Measurements from ENCODE around the gene ZMYND8.

The ZMYND8 gene

DNA sequence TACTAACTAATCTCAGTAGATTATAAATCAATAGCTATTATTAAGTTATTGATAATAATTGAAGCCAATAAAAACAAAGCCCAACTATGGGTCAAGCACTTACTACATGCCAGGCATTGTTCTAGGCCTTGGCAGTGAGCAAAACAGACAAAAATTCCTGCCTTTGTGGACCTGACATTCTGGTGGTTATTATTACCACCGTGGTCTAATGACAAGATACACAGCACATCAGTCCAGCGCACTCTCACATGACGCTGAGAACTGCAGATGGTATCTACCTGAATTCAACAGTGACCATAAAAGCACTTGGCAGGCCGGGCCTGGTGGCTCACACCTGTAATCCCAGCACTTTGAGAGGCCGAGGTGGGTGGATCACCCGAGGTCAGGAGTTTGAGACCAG lies 121.4 kb downstream of the ZMYND8 start:
- H3K4me1 ChIP-seq (ENCODE audit: control insufficient read depth, insufficient read depth, low read length), result no peaks in the 10 kb centered on the region
- no peak overlapping the region for H3K4me3 ChIP-seq (ENCODE audit: low read depth, low read length)
- ChIA-PET POLR2A (no interaction called here), CTCF (interaction anchor here (0.6 to 3.3 kb wide), 2 partner anchors 149 to 216 kb away, joined by 3 to 13 read pairs; no protein-coding TSS in a partner anchor)
- no peaks in the 10 kb centered on the region for H3K9me3 ChIP-seq (ENCODE audit: control insufficient read depth, insufficient read depth, low read depth, low read length)
- H3K36me3 ChIP-seq (ENCODE audit: control insufficient read depth in 2 of 2, insufficient read depth in 1 of 2, low read length in 2 of 2), result peaks cover 8 to 68% of the 10 kb centered on the region in 2 experiments
- TF ChIP-seq ZNF2 (tag by site-specific recombination; IDR thresholded peaks at IDR 0.05) (no peak), ZNF544 (tag by site-specific recombination; IDR thresholded peaks at IDR 0.05) (no peak), ZNF394 (tag by site-specific recombination; IDR thresholded peaks at IDR 0.05; ENCODE audit: borderline replicate concordance) (no peak), ZNF366 (tag by site-specific recombination; conservative IDR thresholded peaks at IDR 0.05) (no peak), ZNF266 (tag by site-specific recombination; IDR thresholded peaks at IDR 0.05; ENCODE audit: low read depth) (no peak), OVOL3 (tag by site-specific recombination; IDR thresholded peaks at IDR 0.05) (no peak), ZFP41 (tag by site-specific recombination; IDR thresholded peaks at IDR 0.05; ENCODE audit: borderline replicate concordance) (no peak)
- TF ChIP-seq, protein P1, sequence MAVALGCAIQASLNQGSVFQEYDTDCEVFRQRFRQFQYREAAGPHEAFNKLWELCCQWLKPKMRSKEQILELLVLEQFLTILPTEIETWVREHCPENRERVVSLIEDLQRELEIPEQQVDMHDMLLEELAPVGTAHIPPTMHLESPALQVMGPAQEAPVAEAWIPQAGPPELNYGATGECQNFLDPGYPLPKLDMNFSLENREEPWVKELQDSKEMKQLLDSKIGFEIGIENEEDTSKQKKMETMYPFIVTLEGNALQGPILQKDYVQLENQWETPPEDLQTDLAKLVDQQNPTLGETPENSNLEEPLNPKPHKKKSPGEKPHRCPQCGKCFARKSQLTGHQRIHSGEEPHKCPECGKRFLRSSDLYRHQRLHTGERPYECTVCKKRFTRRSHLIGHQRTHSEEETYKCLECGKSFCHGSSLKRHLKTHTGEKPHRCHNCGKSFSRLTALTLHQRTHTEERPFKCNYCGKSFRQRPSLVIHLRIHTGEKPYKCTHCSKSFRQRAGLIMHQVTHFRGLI (tag by site-specific recombination; IDR thresholded peaks at IDR 0.05), result no peak
- TF ChIP-seq, protein P2, sequence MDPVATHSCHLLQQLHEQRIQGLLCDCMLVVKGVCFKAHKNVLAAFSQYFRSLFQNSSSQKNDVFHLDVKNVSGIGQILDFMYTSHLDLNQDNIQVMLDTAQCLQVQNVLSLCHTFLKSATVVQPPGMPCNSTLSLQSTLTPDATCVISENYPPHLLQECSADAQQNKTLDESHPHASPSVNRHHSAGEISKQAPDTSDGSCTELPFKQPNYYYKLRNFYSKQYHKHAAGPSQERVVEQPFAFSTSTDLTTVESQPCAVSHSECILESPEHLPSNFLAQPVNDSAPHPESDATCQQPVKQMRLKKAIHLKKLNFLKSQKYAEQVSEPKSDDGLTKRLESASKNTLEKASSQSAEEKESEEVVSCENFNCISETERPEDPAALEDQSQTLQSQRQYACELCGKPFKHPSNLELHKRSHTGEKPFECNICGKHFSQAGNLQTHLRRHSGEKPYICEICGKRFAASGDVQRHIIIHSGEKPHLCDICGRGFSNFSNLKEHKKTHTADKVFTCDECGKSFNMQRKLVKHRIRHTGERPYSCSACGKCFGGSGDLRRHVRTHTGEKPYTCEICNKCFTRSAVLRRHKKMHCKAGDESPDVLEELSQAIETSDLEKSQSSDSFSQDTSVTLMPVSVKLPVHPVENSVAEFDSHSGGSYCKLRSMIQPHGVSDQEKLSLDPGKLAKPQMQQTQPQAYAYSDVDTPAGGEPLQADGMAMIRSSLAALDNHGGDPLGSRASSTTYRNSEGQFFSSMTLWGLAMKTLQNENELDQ (tag by site-specific recombination; IDR thresholded peaks at IDR 0.05; ENCODE audit: low read depth), result no peak
- no peak overlapping the region for H3K27ac ChIP-seq (ENCODE audit: extremely low read depth, low read depth, low read length)

DNA sequence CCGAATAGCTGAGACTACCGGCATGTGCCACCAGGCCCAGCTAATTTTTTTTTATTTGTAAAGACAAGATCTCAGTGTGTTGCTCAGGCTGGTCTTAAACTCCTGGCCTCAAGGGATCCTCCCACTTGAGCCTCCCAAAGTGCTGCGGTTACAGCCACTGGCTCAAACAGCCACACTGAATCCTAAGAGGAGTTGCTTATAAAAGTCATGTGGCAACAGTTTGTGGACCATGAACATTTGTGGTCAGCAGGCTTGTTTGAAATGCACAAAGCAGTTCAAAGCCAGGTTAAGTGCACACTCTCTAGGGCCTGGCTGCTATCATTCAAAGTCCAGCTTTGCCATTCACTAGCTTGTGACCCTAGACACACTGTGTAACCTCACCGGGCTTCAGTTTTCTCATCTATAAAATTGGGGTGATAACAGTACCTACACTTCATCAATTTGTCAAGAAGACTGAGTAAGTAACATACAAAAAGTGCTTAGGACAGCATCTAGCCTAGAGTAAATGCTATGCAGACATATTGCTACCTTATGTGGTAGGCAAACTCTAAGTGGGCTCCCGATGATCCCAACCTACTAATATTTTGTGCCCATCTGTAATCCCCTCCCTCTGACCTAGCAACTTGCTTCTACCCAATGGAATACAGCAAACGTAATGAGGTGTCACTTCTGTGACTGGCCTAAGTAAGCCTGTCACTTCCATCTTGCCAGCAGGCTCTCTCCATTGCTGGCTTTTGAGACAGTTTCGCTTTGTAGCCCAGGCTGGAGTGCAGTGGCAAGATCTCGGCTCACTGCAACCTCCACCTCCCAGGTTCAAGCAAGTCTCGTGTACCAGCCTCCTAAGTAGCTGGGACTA lies 122.9 kb downstream of the ZMYND8 start:
- no peak for TF ChIP-seq ZNF548 (tag by site-specific recombination; IDR thresholded peaks at IDR 0.05)
- no peak for TF ChIP-seq ZNF335 (tag by site-specific recombination; conservative IDR thresholded peaks at IDR 0.05)
- no peak for TF ChIP-seq ZNF501 (tag by site-specific recombination; IDR thresholded peaks at IDR 0.05)
- TF ChIP-seq, protein P3, sequence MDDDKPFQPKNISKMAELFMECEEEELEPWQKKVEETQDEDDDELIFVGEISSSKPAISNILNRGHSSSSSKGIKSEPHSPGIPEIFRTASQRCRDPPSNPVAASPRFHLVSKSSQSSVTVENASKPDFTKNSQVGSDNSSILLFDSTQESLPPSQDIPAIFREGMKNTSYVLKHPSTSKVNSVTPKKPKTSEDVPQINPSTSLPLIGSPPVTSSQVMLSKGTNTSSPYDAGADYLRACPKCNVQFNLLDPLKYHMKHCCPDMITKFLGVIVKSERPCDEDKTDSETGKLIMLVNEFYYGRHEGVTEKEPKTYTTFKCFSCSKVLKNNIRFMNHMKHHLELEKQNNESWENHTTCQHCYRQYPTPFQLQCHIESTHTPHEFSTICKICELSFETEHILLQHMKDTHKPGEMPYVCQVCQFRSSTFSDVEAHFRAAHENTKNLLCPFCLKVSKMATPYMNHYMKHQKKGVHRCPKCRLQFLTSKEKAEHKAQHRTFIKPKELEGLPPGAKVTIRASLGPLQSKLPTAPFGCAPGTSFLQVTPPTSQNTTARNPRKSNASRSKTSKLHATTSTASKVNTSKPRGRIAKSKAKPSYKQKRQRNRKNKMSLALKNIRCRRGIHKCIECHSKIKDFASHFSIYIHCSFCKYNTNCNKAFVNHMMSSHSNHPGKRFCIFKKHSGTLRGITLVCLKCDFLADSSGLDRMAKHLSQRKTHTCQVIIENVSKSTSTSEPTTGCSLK (tag by site-specific recombination; IDR thresholded peaks at IDR 0.05), result no peak
- TF ChIP-seq ZNF792 (tag by site-specific recombination; IDR thresholded peaks at IDR 0.05), result no peak
- TF ChIP-seq ZNF747 (tag by site-specific recombination; IDR thresholded peaks at IDR 0.05), result no peak
- no peak for TF ChIP-seq GFI1B (tag by site-specific recombination; IDR thresholded peaks at IDR 0.05)
- TF ChIP-seq BCL11A (tag by site-specific recombination; IDR thresholded peaks at IDR 0.05; ENCODE audit: low read depth), result no peak
- no peak for TF ChIP-seq GLIS1 (tag by site-specific recombination; IDR thresholded peaks at IDR 0.05)
- no peak for TF ChIP-seq ZNF221 (tag by site-specific recombination; IDR thresholded peaks at IDR 0.05; ENCODE audit: borderline replicate concordance)
- TF ChIP-seq, protein P4, sequence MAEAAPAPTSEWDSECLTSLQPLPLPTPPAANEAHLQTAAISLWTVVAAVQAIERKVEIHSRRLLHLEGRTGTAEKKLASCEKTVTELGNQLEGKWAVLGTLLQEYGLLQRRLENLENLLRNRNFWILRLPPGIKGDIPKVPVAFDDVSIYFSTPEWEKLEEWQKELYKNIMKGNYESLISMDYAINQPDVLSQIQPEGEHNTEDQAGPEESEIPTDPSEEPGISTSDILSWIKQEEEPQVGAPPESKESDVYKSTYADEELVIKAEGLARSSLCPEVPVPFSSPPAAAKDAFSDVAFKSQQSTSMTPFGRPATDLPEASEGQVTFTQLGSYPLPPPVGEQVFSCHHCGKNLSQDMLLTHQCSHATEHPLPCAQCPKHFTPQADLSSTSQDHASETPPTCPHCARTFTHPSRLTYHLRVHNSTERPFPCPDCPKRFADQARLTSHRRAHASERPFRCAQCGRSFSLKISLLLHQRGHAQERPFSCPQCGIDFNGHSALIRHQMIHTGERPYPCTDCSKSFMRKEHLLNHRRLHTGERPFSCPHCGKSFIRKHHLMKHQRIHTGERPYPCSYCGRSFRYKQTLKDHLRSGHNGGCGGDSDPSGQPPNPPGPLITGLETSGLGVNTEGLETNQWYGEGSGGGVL (tag by site-specific recombination; IDR thresholded peaks at IDR 0.05), result no peak
- no peak overlapping the region for H3K27ac ChIP-seq (ENCODE audit: extremely low read depth, low read depth, low read length)
- H3K4me1 ChIP-seq (ENCODE audit: control insufficient read depth, insufficient read depth, low read length), result no peaks in the 10 kb centered on the region
- no peaks in the 10 kb centered on the region for H3K9me3 ChIP-seq (ENCODE audit: control insufficient read depth, insufficient read depth, low read depth, low read length)
- no peak overlapping the region for H3K4me3 ChIP-seq (ENCODE audit: low read depth, low read length)
- POLR2A ChIA-PET, result no interaction called here
- H3K36me3 ChIP-seq (ENCODE audit: control insufficient read depth in 2 of 2, insufficient read depth in 1 of 2, low read length in 2 of 2), result peaks cover 12 to 71% of the 10 kb centered on the region in 2 experiments
- CTCF ChIA-PET, result interaction anchor here (0.7 to 3.3 kb wide), 4 partner anchors 14 to 1387 kb away, joined by 3 to 13 read pairs (median 5); no protein-coding TSS in a partner anchor

Measured in HEK293 (cell line).